ENCODE measurements around the gene NRP1.

NRP1 gene

GRCh38 chr10:33196377-33196706 is 138.1 kb downstream of the NRP1 start:
- Mint-ChIP-seq H3K4me3 (no peak overlapping the region), H3K27ac (no peak overlapping the region), H3K36me3 (ENCODE audit: low read depth) (peaks cover 98% of the 10 kb centered on the region), H3K9me3 (no peaks in the 10 kb centered on the region), H3K27me3 (no peaks in the 10 kb centered on the region), H3K4me1 (ENCODE audit: low read depth) (peaks cover 6% of the 10 kb centered on the region)
- intact Hi-C loops (cut with micrococcal nuclease): no loop called here

GRCh38 chr10:33195608-33196376 is 138.7 kb downstream of the NRP1 start:
- no peaks in the 10 kb centered on the region for H3K27me3 Mint-ChIP-seq
- no peak overlapping the region for H3K27ac Mint-ChIP-seq
- intact Hi-C loops (cut with micrococcal nuclease): no loop called here
- H3K36me3 Mint-ChIP-seq (ENCODE audit: low read depth): peaks cover 98% of the 10 kb centered on the region
- H3K9me3 Mint-ChIP-seq: no peaks in the 10 kb centered on the region
- no peak overlapping the region for H3K4me3 Mint-ChIP-seq
- H3K4me1 Mint-ChIP-seq (ENCODE audit: low read depth): peaks cover 6% of the 10 kb centered on the region

GRCh38 chr10:33193701-33194521 is 140.6 kb downstream of the NRP1 start:
- Mint-ChIP-seq H3K27ac (no peak overlapping the region), H3K4me1 (ENCODE audit: low read depth) (peaks cover 6% of the 10 kb centered on the region), H3K4me3 (no peak overlapping the region), H3K36me3 (ENCODE audit: low read depth) (peaks cover 98% of the 10 kb centered on the region), H3K27me3 (no peaks in the 10 kb centered on the region), H3K9me3 (no peaks in the 10 kb centered on the region)
- intact Hi-C loops (cut with micrococcal nuclease): loop anchor here (5.0 kb wide), 1 partner anchor 1443 kb away; no protein-coding TSS in a partner anchor

GRCh38 chr10:33193057-33193700 is 141.3 kb downstream of the NRP1 start:
- Mint-ChIP-seq H3K4me3 (no peak overlapping the region), H3K27ac (no peak overlapping the region), H3K9me3 (no peaks in the 10 kb centered on the region), H3K4me1 (ENCODE audit: low read depth) (peaks cover 6% of the 10 kb centered on the region), H3K27me3 (no peaks in the 10 kb centered on the region), H3K36me3 (ENCODE audit: low read depth) (peaks cover 98% of the 10 kb centered on the region)
- intact Hi-C loops (cut with micrococcal nuclease): loop anchor here (5.0 kb wide), 1 partner anchor 1444 kb away; no protein-coding TSS in a partner anchor

GRCh38 chr10:33192190-33192589 is 142.3 kb downstream of the NRP1 start:
- H3K27me3 Mint-ChIP-seq: no peaks in the 10 kb centered on the region
- H3K36me3 Mint-ChIP-seq (ENCODE audit: low read depth): peaks cover 98% of the 10 kb centered on the region
- H3K4me1 Mint-ChIP-seq (ENCODE audit: low read depth): peaks cover 6% of the 10 kb centered on the region
- H3K27ac Mint-ChIP-seq: no peak overlapping the region
- intact Hi-C loops (cut with micrococcal nuclease): loop anchor here (5.0 kb wide), 1 partner anchor 1445 kb away; no protein-coding TSS in a partner anchor
- no peak overlapping the region for H3K4me3 Mint-ChIP-seq
- no peaks in the 10 kb centered on the region for H3K9me3 Mint-ChIP-seq

- Mint-ChIP-seq H3K27me3 (no peaks in the 10 kb centered on the region), H3K27ac (no peak overlapping the region), H3K9me3 (no peaks in the 10 kb centered on the region), H3K36me3 (ENCODE audit: low read depth) (peaks cover 98% of the 10 kb centered on the region), H3K4me3 (no peak overlapping the region), H3K4me1 (ENCODE audit: low read depth) (peaks cover 6% of the 10 kb centered on the region)
- intact Hi-C loops (cut with micrococcal nuclease): loop anchor here (5.0 kb wide), 1 partner anchor 1447 kb away; no protein-coding TSS in a partner anchor
Observed at GRCh38 chr10:33190406-33190805, 144.1 kb downstream of the NRP1 start.

GRCh38 chr10:33189808-33190207 is 144.7 kb downstream of the NRP1 start:
- Mint-ChIP-seq H3K27ac (no peak overlapping the region), H3K36me3 (ENCODE audit: low read depth) (peaks cover 97% of the 10 kb centered on the region), H3K4me1 (ENCODE audit: low read depth) (peaks cover 5% of the 10 kb centered on the region), H3K4me3 (no peak overlapping the region), H3K9me3 (no peaks in the 10 kb centered on the region), H3K27me3 (no peaks in the 10 kb centered on the region)
- intact Hi-C loops (cut with micrococcal nuclease): loop anchor here (5.0 kb wide), 1 partner anchor 1447 kb away; no protein-coding TSS in a partner anchor

GRCh38 chr10:33189363-33189762 is 145.1 kb downstream of the NRP1 start:
- peaks cover 96% of the 10 kb centered on the region for H3K36me3 Mint-ChIP-seq (ENCODE audit: low read depth)
- H3K4me1 Mint-ChIP-seq (ENCODE audit: low read depth): peaks cover under 1% of the 10 kb centered on the region
- H3K27ac Mint-ChIP-seq: no peak overlapping the region
- no peaks in the 10 kb centered on the region for H3K27me3 Mint-ChIP-seq
- H3K4me3 Mint-ChIP-seq: no peak overlapping the region
- intact Hi-C loops (cut with micrococcal nuclease): no loop called here
- H3K9me3 Mint-ChIP-seq: no peaks in the 10 kb centered on the region

- no peak overlapping the region for H3K27ac Mint-ChIP-seq
- no peaks in the 10 kb centered on the region for H3K9me3 Mint-ChIP-seq
- peaks cover 98% of the 10 kb centered on the region for H3K36me3 Mint-ChIP-seq (ENCODE audit: low read depth)
- intact Hi-C loops (cut with micrococcal nuclease): no loop called here
- no peak overlapping the region for H3K4me3 Mint-ChIP-seq
- no peaks in the 10 kb centered on the region for H3K4me1 Mint-ChIP-seq (ENCODE audit: low read depth)
- no peaks in the 10 kb centered on the region for H3K27me3 Mint-ChIP-seq
Observed at GRCh38 chr10:33187427-33187999, 147.0 kb downstream of the NRP1 start.

- Mint-ChIP-seq H3K9me3 (no peaks in the 10 kb centered on the region), H3K27me3 (no peaks in the 10 kb centered on the region), H3K27ac (no peak overlapping the region), H3K36me3 (ENCODE audit: low read depth) (peaks cover 98% of the 10 kb centered on the region), H3K4me1 (ENCODE audit: low read depth) (no peaks in the 10 kb centered on the region), H3K4me3 (no peak overlapping the region)
- intact Hi-C loops (cut with micrococcal nuclease): no loop called here
Observed at GRCh38 chr10:33186150-33186549, 148.3 kb downstream of the NRP1 start.

- Mint-ChIP-seq H3K27me3 (no peaks in the 10 kb centered on the region), H3K4me1 (ENCODE audit: low read depth) (no peaks in the 10 kb centered on the region), H3K9me3 (no peaks in the 10 kb centered on the region), H3K4me3 (no peak overlapping the region), H3K27ac (no peak overlapping the region), H3K36me3 (ENCODE audit: low read depth) (peaks cover 98% of the 10 kb centered on the region)
- intact Hi-C loops (cut with micrococcal nuclease): no loop called here
Observed at GRCh38 chr10:33183655-33184054, 150.8 kb downstream of the NRP1 start.

GRCh38 chr10:33180921-33181320 is 153.5 kb downstream of the NRP1 start:
- Mint-ChIP-seq H3K4me3 (no peak overlapping the region), H3K9me3 (no peaks in the 10 kb centered on the region), H3K27me3 (no peaks in the 10 kb centered on the region), H3K36me3 (ENCODE audit: low read depth) (peaks cover 80% of the 10 kb centered on the region), H3K4me1 (ENCODE audit: low read depth) (no peaks in the 10 kb centered on the region), H3K27ac (no peak overlapping the region)
- intact Hi-C loops (cut with micrococcal nuclease): no loop called here

- H3K36me3 Mint-ChIP-seq (ENCODE audit: low read depth): peaks cover 75% of the 10 kb centered on the region
- H3K4me3 Mint-ChIP-seq: no peak overlapping the region
- intact Hi-C loops (cut with micrococcal nuclease): no loop called here
- H3K4me1 Mint-ChIP-seq (ENCODE audit: low read depth): no peaks in the 10 kb centered on the region
- H3K9me3 Mint-ChIP-seq: no peaks in the 10 kb centered on the region
- H3K27me3 Mint-ChIP-seq: no peaks in the 10 kb centered on the region
- H3K27ac Mint-ChIP-seq: no peak overlapping the region
Observed at GRCh38 chr10:33180390-33180789, 154.1 kb downstream of the NRP1 start.

- peaks cover 64% of the 10 kb centered on the region for H3K36me3 Mint-ChIP-seq (ENCODE audit: low read depth)
- intact Hi-C loops (cut with micrococcal nuclease): no loop called here
- H3K4me1 Mint-ChIP-seq (ENCODE audit: low read depth): no peaks in the 10 kb centered on the region
- no peaks in the 10 kb centered on the region for H3K9me3 Mint-ChIP-seq
- H3K27me3 Mint-ChIP-seq: no peaks in the 10 kb centered on the region
- no peak overlapping the region for H3K27ac Mint-ChIP-seq
- H3K4me3 Mint-ChIP-seq: no peak overlapping the region
Observed at GRCh38 chr10:33179067-33179466, 155.4 kb downstream of the NRP1 start.
